ENCODE measurements around the gene HS6ST1.

DNA sequence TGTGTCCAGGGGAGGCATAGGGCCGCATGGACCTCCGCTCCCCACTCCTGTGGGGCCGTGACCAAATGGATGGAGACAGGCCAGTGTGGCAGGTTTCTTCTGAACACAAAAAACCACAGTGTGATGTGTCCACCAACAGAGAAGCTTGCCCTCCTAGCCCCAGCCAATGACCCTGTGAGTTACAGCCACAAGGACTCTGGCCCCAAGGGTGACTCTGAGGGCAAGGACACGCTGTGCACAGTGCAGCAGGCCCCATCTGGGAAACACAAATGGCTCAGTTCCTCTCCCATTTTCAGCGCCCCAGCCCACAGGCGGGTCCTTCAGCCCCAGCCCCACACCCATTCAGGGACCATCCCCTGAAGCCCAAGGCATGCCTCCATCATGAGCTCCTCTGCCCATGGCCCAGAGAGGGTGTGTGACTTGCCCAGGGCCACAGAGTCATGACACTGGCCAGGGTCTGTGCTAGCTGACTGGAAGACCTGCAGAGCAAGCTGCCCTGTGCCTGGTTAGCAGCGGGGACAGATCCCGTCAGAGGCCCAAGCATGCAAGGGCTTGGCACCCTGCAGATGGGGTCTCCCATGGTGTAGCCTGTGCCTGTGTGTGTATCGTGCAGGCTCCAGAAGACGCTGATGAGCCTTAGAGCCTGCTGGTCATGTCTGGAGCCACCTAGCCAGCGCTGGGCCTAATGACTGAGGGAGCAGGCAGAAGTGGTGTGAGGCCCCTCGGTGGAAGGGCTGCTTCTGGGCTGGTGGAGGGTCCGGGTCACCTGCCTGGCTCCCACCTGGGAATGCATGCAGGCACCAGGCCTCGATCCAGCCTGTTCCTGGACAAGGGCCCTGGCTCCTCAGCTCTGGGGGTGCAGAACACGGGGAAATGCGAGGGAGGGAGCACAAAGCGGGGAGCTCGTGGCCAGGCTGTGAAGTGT is 47.7 kb downstream of the HS6ST1 start:
- TF ChIP-seq, protein P1, sequence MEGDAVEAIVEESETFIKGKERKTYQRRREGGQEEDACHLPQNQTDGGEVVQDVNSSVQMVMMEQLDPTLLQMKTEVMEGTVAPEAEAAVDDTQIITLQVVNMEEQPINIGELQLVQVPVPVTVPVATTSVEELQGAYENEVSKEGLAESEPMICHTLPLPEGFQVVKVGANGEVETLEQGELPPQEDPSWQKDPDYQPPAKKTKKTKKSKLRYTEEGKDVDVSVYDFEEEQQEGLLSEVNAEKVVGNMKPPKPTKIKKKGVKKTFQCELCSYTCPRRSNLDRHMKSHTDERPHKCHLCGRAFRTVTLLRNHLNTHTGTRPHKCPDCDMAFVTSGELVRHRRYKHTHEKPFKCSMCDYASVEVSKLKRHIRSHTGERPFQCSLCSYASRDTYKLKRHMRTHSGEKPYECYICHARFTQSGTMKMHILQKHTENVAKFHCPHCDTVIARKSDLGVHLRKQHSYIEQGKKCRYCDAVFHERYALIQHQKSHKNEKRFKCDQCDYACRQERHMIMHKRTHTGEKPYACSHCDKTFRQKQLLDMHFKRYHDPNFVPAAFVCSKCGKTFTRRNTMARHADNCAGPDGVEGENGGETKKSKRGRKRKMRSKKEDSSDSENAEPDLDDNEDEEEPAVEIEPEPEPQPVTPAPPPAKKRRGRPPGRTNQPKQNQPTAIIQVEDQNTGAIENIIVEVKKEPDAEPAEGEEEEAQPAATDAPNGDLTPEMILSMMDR (IDR thresholded peaks at IDR 0.05) = no peak
- no peak for TF ChIP-seq POLR2AphosphoS5 (IDR thresholded peaks at IDR 0.05; ENCODE audit: low read depth, low read length)

All from Panc1 (cell line).